ENCODE results near the gene SNX32. TPM values are rescaled to one million over a fixed set of nuclear protein-coding genes. Genes with fewer than 3 reads are reported as not detected.

The SNX32 gene
- total and polyA plus RNA-seq, 2 donors (not counting 3 experiments of a cell fraction or from before 2014, with no cell fraction given): 0.19 TPM; not detected in 1

- POLR2A ChIA-PET: no interaction called here
Observed at GRCh38 chr11:65808744-65809341, 24.9 kb upstream of the SNX32 start.

GRCh38 chr11:65809496-65809895 is 24.3 kb upstream of the SNX32 start:
- no peak for TF ChIP-seq JUN (IDR thresholded peaks at IDR 0.05; ENCODE audit: borderline replicate concordance, insufficient read depth, insufficient read length, low read depth)
- no peak for TF ChIP-seq CTCF (IDR thresholded peaks at IDR 0.05; ENCODE audit: extremely low read depth in 1 of 2, insufficient read depth in 1 of 2, low read depth in 1 of 2, low read length in 2 of 2)
- TF ChIP-seq GATA2 (IDR thresholded peaks at IDR 0.05; ENCODE audit: insufficient read depth, insufficient read length, low read depth, low read length): no peak
- no peak for TF ChIP-seq MYC (IDR thresholded peaks at IDR 0.05; ENCODE audit: low read depth, low read length)
- TF ChIP-seq POLR2AphosphoS5 (IDR thresholded peaks at IDR 0.05; ENCODE audit: insufficient read depth, low read depth, low read length): no peak
- TF ChIP-seq FOS (IDR thresholded peaks at IDR 0.05; ENCODE audit: borderline replicate concordance, insufficient read depth, low read length): no peak
- TF ChIP-seq EZH2 (IDR thresholded peaks at IDR 0.05; ENCODE audit: borderline replicate concordance, low read depth, low read length, severe bottlenecking): no peak
- TF ChIP-seq MAX (IDR thresholded peaks at IDR 0.05; ENCODE audit: insufficient read depth, insufficient read length): no peak
- no peak for TF ChIP-seq POLR2A (IDR thresholded peaks at IDR 0.05; ENCODE audit: low read depth, low read length)
- ChIA-PET POLR2A (no interaction called here), CTCF (interaction anchor here (0.8 to 3.0 kb wide), 3 partner anchors 18 to 30 kb away, joined by 3 to 16 read pairs (median 4); partner anchors contain the start of gene AP5B1)
- intact Hi-C loops (cut with micrococcal nuclease): no loop called here
- no peaks in the 10 kb centered on the region for H4K20me1 ChIP-seq (replicated peaks; ENCODE audit: control insufficient read depth, extremely low read depth, insufficient read depth, low read length)
- BruUV-seq (replicated peaks): no TSS peak
- no peak overlapping the region for H3K4me3 ChIP-seq (replicated peaks in 1 of 3; ENCODE audit: insufficient read depth in 1 of 3, low read depth in 1 of 3, low read length in 3 of 3)
- no peaks in the 10 kb centered on the region for H3K36me3 ChIP-seq (ENCODE audit: control insufficient read depth in 2 of 2, extremely low read depth in 1 of 2, insufficient read depth in 2 of 2, low read length in 2 of 2)
- no peaks in the 10 kb centered on the region for H3K79me2 ChIP-seq (ENCODE audit: control insufficient read depth, insufficient read depth, low read length)
- no peak overlapping the region for H3K4me2 ChIP-seq (ENCODE audit: insufficient read depth, low read length)
- no peak for FAIRE-seq
- no peak for DNase-seq (ENCODE audit: low read depth, low spot score)
- H3K4me1 ChIP-seq (ENCODE audit: control insufficient read depth, extremely low read depth, insufficient read depth, low read length): no peaks in the 10 kb centered on the region
- dilution Hi-C loops (cut with MboI; ENCODE audit: extremely low pct_ligation_motif_present, low sequenced_read_pairs): no loop called here
- H2AFZ ChIP-seq (ENCODE audit: low read depth, low read length): no peak overlapping the region
- no peaks in the 10 kb centered on the region for H3K9me3 ChIP-seq (replicated peaks; ENCODE audit: control insufficient read depth, insufficient read depth, low read length)
- H3K27me3 ChIP-seq (ENCODE audit: control insufficient read depth in 2 of 2, insufficient read depth in 2 of 2, low read length in 2 of 2): peaks cover 8 to 10% of the 10 kb centered on the region in 2 experiments
- no peaks in the 10 kb centered on the region for H3K9me1 ChIP-seq (replicated peaks; ENCODE audit: control insufficient read depth, extremely low read depth, insufficient read depth, low read length)
- H3K27ac ChIP-seq (ENCODE audit: insufficient read depth, low read depth, low read length): no peak overlapping the region
- H3K9ac ChIP-seq (replicated peaks; ENCODE audit: extremely low read depth, insufficient read depth, low read length): no peak overlapping the region

More at GRCh38 chr11:65808744-65809341, 24.9 kb upstream of the SNX32 start:
- intact Hi-C loops (cut with micrococcal nuclease) (no loop called here), dilution Hi-C loops (cut with MboI; ENCODE audit: extremely low pct_ligation_motif_present, low sequenced_read_pairs) (no loop called here)
- no peak overlapping the region for H3K27ac ChIP-seq (ENCODE audit: insufficient read depth, low read depth, low read length)
- H3K4me2 ChIP-seq (ENCODE audit: insufficient read depth, low read length): no peak overlapping the region
- H3K9me3 ChIP-seq (replicated peaks; ENCODE audit: control insufficient read depth, insufficient read depth, low read length): no peaks in the 10 kb centered on the region
- no peaks in the 10 kb centered on the region for H3K4me1 ChIP-seq (ENCODE audit: control insufficient read depth, extremely low read depth, insufficient read depth, low read length)
- H3K79me2 ChIP-seq (ENCODE audit: control insufficient read depth, insufficient read depth, low read length): no peaks in the 10 kb centered on the region
- H3K27me3 ChIP-seq (ENCODE audit: control insufficient read depth in 2 of 2, insufficient read depth in 2 of 2, low read length in 2 of 2): peaks cover 12 to 15% of the 10 kb centered on the region in 2 experiments
- H2AFZ ChIP-seq (ENCODE audit: low read depth, low read length): no peak overlapping the region
- no peak overlapping the region for H3K4me3 ChIP-seq (replicated peaks in 1 of 3; ENCODE audit: insufficient read depth in 1 of 3, low read depth in 1 of 3, low read length in 3 of 3)
- no TSS peak for BruUV-seq (replicated peaks)
- CTCF ChIA-PET: interaction anchor here (1.5 to 3.0 kb wide), 4 partner anchors 9 to 64 kb away, joined by 4 to 16 read pairs (median 8); partner anchors contain the start of gene AP5B1
- no peak for DNase-seq (ENCODE audit: low read depth, low spot score)
- no peaks in the 10 kb centered on the region for H4K20me1 ChIP-seq (replicated peaks; ENCODE audit: control insufficient read depth, extremely low read depth, insufficient read depth, low read length)
- no peak overlapping the region for H3K9ac ChIP-seq (replicated peaks; ENCODE audit: extremely low read depth, insufficient read depth, low read length)
- no peak for FAIRE-seq
- TF ChIP-seq POLR2A (IDR thresholded peaks at IDR 0.05; ENCODE audit: low read depth, low read length): no peak
- TF ChIP-seq POLR2AphosphoS5 (IDR thresholded peaks at IDR 0.05; ENCODE audit: insufficient read depth, low read depth, low read length): no peak
- no peak for TF ChIP-seq FOS (IDR thresholded peaks at IDR 0.05; ENCODE audit: borderline replicate concordance, insufficient read depth, low read length)
- TF ChIP-seq EZH2 (IDR thresholded peaks at IDR 0.05; ENCODE audit: borderline replicate concordance, low read depth, low read length, severe bottlenecking): no peak
- TF ChIP-seq GATA2 (IDR thresholded peaks at IDR 0.05; ENCODE audit: insufficient read depth, insufficient read length, low read depth, low read length): no peak
- no peak for TF ChIP-seq MYC (IDR thresholded peaks at IDR 0.05; ENCODE audit: low read depth, low read length)
- TF ChIP-seq JUN (IDR thresholded peaks at IDR 0.05; ENCODE audit: borderline replicate concordance, insufficient read depth, insufficient read length, low read depth): no peak
- TF ChIP-seq MAX (IDR thresholded peaks at IDR 0.05; ENCODE audit: insufficient read depth, insufficient read length): no peak
- no peaks in the 10 kb centered on the region for H3K9me1 ChIP-seq (replicated peaks; ENCODE audit: control insufficient read depth, extremely low read depth, insufficient read depth, low read length)
- H3K36me3 ChIP-seq (ENCODE audit: control insufficient read depth in 2 of 2, extremely low read depth in 1 of 2, insufficient read depth in 2 of 2, low read length in 2 of 2): no peaks in the 10 kb centered on the region

Measured in endothelial cell of umbilical vein (primary cell).